Left lobe of liver (tissue), 2 donors: ENCODE results near the gene PIGQ. TPM values are rescaled to one million over a fixed set of nuclear protein-coding genes. Genes with fewer than 3 reads are reported as not detected.

Experiments used
- ATAC-seq: fragments of 200-7000 bp; cut with Tn5 transposase; one replicate; pipeline ENCODE4 v1.9.1; 2020; ENCODE audit warnings: mild to moderate bottlenecking, moderate library complexity
- DNase-seq: peaks from one replicate; pipeline ENCODE4 v3.0.0-alpha.2; 2020; ENCODE audit warnings: low spot score
- total RNA-seq: library from RNA; stranded (reverse); gene quantifications from one replicate; pipeline ENCODE4 v1.2.1, GENCODE V29; 2021
- donor health status: DM: no; HTN: no; CAD: no; lungs with moderate emphysema.
- donor health status: DM: no; HTN: yes; CAD: no.

The PIGQ gene
- total RNA-seq, 1 donor from 2014 or later: 42.1 TPM

- DNase-seq (no peak), ATAC-seq (no peak)
Observed at GRCh38 chr16:566475-567372, 3.0 kb upstream of the PIGQ start, which contains the start of gene NHLRC4. NHLRC4 (plus strand) TSS chr16:567005; CDS start chr16:568048, 1,043 bp downstream.

DNA sequence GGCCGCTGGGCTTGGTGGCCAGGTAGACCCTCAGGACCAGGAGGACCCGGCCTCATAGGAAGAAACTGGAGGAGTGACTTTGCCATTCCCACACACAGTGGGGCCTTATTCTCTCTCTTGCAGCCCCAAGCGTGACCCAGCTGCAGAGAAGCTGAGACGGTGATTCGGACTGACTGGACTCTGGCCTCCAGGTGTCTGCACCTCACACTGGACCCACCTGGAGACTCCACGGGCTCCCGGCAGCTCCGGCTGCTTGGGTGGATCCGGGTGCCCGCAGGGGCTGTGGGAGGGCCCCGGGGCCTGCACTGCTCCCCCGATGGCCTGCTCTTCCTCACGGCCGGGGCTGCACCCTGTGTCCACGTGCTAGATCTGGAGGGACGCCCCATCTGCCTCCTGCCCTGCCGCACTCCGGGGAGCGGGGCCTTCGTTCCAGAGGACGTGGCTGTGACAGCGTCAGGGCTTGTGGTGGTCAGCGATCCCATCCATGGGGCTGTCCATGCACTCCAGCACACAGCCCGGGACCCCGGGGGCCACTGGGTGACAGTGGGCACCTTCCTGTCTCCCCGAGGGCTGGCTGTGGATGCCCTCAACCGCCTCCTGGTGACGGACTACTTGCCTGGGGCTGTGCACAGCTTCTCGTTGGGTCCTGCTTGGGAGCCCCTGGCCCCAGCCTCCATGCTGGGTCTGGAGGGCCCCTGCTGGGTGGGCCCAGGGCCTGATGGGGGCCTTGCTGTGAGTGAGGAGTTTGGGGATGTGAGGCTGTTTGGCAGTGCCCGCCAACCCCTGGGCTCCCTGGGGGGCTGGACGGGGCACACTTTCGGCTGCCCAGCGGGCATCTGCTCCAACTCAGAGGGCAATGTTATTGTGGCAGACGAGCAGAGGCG lies 2.2 kb upstream of the PIGQ start:
- ATAC-seq (no peak), DNase-seq (no peak)

- no peak for DNase-seq
- no peak for ATAC-seq
Observed at GRCh38 chr16:568401-569258, 1.1 kb upstream of the PIGQ start.

GRCh38 chr16:572865-573650 lies 3.3 kb downstream of the PIGQ start:
- ATAC-seq: no peak
- no peak for DNase-seq

DNA sequence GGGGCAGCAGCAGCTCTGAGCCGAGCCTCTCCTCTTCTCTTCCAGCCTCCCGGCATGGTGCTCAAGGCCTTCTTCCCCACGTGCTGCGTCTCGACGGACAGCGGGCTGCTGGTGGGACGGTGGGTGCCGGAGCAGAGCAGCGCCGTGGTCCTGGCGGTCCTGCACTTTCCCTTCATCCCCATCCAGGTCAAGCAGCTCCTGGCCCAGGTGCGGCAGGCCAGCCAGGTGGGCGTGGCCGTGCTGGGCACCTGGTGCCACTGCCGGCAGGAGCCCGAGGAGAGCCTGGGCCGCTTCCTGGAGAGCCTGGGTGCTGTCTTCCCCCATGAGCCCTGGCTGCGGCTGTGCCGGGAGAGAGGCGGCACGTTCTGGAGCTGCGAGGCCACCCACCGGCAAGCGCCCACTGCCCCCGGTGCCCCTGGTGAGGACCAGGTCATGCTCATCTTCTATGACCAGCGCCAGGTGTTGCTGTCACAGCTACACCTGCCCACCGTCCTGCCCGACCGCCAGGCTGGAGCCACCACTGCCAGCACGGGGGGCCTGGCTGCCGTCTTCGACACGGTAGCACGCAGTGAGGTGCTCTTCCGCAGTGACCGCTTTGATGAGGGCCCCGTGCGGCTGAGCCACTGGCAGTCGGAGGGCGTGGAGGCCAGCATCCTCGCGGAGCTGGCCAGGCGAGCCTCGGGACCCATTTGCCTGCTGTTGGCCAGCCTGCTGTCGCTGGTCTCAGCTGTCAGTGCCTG lies 4.4 kb downstream of the PIGQ start:
- no peak for DNase-seq
- ATAC-seq: no peak

GRCh38 chr16:575354-576196 lies 5.8 kb downstream of the PIGQ start:
- DNase-seq (no peak), ATAC-seq (no peak)

DNA sequence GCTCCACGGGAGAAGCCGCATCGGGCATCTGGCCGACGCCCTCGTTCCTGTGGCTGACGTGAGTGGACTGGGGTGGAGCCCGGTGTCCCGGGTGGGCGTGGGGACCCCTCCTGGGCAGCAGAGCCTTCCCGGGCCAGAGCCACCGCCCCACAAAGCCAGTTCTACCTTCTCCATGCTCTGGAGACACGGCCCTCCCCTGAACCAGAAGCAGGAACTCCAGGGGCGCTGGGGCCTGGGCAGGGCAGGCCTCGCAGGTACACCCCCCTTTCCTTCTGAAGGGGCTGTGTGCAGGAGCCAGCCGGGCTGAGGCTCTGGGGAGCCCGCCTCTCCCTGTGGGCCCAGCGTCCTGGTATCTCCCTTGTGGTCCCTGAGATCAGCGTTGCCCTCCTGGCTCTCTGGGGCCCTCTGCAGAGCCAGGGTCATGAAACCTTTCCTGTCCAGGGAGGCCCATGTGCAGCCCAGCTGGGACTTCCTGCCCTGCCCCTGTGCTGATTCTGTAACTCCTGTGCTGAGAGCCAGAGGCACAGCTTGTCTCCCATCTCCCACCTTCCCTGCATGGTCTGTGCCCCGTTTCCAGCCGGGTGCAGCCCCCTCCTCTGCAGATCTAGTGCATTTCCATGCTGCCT lies 6.5 kb downstream of the PIGQ start:
- DNase-seq (no peak), ATAC-seq (no peak)

GRCh38 chr16:576823-577201 lies 7.0 kb downstream of the PIGQ start:
- DNase-seq: no peak
- ATAC-seq: no peak

DNA sequence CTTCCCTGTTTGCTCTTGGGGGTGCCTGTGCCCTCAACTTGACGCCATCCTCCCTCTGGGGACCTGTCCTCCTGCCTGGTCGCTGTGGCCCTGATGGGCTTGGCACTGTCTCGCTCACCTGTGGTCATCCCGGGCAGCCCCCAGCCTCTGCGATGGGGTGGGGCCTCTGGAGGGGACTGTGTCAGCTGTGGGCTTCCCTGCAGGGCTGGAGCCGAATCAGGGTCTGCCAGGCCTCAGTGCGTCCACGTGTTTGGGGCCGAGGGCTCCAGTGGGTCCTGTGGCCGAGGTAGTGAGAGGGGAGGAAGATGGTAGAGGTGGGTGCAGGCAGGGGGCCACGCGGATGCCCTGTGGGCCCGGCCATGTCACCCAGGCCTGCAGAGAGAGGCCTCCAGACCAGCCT lies 8.0 kb downstream of the PIGQ start:
- ATAC-seq (no peak), DNase-seq (no peak)

GRCh38 chr16:578232-578869 lies 8.6 kb downstream of the PIGQ start:
- ATAC-seq: no peak

DNA sequence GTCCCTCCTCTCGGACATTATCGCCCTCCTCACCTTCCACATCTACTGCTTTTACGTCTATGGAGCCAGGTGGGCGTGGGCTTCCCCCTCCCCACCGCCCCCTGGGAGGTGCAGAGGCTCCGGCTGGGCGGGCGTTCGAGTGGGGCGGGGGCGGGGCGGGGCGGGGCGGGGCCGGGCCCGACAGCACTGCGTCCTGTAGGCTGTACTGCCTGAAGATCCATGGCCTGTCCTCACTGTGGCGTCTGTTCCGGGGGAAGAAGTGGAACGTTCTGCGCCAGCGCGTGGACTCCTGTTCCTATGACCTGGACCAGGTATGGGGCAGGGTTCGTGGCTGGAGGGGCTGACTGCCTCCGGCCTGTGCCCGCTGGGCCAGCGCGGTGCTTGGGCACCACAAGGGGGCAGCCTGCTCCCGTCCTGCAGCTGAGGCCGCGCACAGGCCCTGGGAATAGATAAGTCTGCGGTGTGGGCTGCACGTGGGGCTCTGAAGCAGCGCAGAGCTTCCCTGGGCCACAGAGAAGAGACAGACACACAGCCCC lies 9.2 kb downstream of the PIGQ start:
- peak; percentile 83 for DNase-seq
- ATAC-seq: peak; percentile 79

More at GRCh38 chr16:578232-578869, 8.6 kb downstream of the PIGQ start:
- no peak for DNase-seq

GRCh38 chr16:580141-580945 lies 10.6 kb downstream of the PIGQ start:
- no peak for ATAC-seq
- DNase-seq: no peak

DNA sequence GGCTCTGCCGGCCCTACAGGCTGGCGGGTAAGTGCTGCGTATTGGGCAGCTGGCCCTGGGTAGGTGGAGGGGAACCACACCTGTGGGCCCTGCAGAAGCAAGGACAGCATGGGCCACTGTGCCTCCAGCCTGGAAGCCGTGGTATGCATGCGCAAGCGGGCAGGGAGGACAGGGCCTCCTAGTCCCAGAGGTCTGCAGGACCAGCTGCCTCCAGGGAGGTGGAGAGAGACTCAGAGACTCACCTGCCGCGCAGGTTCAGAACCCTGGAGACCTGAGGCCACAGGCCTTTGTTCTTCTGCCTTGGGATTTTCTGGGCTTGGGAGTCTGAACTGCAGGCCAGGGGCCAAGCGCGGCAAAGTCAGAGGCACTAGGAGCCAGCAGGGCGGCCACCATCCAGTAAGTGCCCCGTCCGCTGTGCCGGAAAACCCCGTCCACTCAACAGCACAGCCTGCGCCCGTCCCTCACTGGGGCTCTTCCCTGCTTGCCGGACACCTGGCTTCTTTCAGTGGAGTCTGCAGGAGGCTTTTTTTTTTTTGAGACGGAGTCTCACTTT lies 11.3 kb downstream of the PIGQ start:
- ATAC-seq (no peak), DNase-seq (no peak)

- no peak for DNase-seq
- ATAC-seq: no peak
Observed at GRCh38 chr16:582218-582613, 12.4 kb downstream of the PIGQ start.

GRCh38 chr16:582614-583331 lies 13.0 kb downstream of the PIGQ start:
- DNase-seq: peak; percentile 92
- ATAC-seq: peak; percentile 68
